GM21360 (cell line): Measurements from ENCODE around the gene COX6A2.

Experiments
- ATAC-seq: cut with Tn5 transposase; IDR thresholded peaks from one replicate; pipeline ENCODE4 v1.9.1; 2021; ENCODE audit warnings: mild to moderate bottlenecking, moderate library complexity; ENCODE audit not compliant: unreplicated experiment

COX6A2 gene

DNA sequence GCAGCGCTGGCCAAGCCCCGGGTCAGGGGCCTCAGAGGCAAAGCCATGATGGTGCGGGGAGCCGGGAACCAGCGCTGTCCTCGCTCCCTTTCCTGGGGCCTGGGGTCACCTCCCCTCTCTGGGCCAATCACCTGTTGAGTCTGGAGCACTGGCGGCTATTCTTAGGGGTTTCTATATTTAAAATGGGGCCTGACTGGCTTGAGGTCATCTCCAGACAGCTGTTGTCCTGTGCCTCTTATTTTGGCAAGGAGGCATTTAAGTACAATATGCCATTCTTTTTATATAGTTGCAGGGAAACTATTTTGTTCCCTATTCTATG is at the start of gene COX6A2:
Gene COX6A2, minus strand, starts transcription at position 82 of the 319 bp plus-strand sequence. Its CDS starts 35 bp downstream, at position 47.
- ATAC-seq, result no peak

DNA sequence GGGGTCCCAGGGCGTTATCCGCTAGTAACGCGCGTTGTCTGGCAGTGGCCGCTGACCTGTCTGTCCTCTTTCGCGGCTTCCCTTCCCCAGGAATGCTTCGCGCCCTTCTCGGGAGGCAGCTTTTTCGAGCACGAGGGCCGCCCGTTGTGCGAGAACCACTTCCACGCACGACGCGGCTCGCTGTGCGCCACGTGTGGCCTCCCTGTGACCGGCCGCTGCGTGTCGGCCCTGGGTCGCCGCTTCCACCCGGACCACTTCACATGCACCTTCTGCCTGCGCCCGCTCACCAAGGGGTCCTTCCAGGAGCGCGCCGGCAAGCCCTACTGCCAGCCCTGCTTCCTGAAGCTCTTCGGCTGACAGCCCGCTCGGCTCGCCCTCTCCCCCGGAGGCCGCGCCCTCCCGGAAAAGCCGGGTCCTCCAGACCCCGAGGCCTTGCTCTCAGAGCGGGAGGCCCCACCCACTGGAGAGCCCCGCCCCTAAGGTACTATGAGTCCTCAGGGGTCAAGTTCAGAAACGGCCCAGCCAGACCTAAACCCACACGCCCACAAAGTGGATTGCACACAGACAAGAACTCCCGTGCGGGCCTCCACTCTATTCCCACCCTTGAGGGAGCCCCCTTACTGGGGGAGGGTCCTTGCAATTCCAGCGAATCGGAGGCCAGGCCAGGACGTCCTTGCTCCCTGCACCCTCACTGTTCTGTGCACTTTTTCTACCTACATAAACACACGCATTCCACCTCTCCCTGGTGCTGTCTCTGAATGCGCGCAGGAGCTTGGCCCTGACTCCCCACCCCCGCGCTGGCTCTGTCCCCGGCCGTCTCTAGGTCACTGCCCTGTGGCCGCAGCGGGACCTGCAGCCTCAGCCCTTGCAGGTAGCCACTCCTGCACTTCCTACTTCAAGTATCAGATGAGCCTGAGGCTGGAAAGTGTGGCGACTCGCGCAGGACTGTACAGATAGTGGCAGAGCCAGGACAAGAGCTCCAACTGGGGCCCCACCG is 49.4 kb upstream of the COX6A2 start:
- ATAC-seq, result peak; percentile 27

- ATAC-seq, result peak; percentile 61
Observed at GRCh38 chr16:31476303-31477219, 48.4 kb upstream of the COX6A2 start.

DNA sequence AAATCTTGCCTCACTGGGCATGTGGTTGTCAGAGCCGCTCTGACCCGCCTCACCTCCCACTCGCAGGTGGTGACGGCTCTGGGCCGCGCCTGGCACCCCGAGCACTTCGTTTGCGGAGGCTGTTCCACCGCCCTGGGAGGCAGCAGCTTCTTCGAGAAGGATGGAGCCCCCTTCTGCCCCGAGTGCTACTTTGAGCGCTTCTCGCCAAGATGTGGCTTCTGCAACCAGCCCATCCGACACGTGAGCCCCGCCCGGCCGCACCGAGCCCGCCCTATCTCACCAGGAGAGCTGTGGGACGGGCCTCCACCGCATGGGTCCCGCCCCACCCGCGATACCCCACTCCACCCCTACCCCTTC is 47.8 kb upstream of the COX6A2 start:
- ATAC-seq, result no peak

DNA sequence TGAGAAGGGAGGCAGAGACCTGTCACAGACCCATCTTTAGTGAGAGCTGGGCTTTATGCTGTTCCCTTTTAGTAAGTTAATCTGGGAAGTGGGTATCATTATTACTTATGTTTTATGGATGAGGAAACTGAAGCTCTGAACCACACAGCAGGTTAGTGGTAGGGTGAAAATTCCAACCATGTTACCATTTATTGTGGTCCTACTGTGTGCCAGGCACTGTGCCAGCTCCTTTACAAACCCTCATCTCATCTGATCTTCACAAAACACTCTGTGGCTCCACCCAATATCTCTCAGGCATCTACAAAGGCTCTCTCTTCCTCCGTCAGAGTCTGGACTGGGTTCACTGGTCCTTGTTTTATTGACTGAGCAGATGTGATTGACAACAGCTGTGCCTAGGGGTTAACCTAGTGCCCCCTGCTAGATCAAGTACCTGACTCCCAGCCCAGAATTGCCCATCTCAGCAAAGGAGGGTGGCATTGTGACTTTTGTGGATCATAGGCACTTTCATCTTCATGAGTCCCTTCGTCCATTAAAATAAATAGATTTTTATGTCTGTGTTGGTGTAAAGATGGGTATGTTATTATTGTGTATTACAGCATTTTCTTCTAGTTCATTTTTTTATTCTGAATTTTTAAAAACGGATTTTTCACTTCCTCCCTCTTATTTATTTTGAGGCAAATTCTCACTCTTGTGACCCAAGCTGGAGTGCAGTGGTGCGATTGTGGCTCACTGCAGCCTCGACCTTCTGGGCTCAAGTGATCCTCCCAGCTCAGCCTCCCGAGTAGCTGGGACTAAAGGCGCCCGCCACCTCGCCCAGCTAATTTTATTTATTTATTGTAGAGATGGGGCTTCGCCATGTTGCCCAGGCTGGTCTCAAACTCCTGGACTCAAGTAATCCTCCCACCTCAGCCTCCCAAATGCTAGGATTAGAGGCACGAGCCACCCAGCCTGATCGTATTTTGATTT is 46.9 kb upstream of the COX6A2 start:
- no peak for ATAC-seq

DNA sequence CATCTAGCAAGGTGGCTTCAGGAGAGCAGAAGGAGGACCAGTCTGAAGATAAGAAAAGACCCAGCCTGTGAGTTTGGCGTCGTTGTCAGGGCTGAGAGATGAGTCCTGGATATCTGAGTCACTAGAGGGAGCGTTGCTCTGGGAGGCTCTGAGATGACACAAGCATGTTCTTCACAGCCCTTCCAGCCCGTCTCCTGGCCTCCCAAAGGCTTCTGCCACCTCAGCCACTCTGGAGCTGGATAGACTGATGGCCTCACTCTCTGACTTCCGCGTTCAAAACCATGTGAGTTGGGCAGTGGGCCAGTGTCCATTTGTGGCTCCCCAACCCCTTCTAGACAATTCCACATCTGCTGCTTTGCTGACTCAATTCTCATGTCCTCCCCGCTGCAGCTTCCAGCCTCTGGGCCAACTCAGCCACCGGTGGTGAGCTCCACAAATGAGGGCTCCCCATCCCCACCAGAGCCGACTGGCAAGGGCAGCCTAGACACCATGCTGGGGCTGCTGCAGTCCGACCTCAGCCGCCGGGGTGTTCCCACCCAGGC is 46.1 kb upstream of the COX6A2 start:
- no peak for ATAC-seq

DNA sequence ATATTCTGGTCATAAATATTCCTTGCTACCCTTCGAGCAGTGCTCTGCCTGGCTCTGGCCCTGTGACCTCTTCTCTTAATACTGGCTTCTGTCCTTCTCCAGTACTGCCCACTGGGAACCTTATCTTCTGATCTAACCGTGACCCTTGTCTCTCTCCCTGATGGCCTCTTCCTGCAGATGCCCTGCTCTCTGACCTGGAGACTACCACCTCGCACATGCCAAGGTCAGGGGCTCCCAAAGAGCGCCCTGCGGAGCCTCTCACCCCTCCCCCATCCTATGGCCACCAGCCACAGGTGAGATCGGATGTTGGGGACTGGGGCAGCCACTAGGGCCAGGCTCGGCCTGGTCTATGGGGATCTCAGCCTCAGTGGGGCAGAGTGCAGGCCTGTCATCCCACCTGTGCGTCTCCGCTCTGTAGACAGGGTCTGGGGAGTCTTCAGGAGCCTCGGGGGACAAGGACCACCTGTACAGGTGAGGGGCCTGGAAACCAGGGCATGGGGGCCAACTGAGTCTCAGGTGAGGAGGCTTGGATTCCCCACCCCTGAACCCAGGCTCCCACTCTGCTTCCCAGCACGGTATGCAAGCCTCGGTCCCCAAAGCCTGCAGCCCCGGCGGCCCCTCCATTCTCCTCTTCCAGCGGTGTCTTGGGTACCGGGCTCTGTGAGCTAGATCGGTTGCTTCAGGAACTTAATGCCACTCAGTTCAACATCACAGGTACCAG is 45.3 kb upstream of the COX6A2 start:
- no peak for ATAC-seq

- ATAC-seq, result no peak
Observed at GRCh38 chr16:31472709-31473203, 44.6 kb upstream of the COX6A2 start.

DNA sequence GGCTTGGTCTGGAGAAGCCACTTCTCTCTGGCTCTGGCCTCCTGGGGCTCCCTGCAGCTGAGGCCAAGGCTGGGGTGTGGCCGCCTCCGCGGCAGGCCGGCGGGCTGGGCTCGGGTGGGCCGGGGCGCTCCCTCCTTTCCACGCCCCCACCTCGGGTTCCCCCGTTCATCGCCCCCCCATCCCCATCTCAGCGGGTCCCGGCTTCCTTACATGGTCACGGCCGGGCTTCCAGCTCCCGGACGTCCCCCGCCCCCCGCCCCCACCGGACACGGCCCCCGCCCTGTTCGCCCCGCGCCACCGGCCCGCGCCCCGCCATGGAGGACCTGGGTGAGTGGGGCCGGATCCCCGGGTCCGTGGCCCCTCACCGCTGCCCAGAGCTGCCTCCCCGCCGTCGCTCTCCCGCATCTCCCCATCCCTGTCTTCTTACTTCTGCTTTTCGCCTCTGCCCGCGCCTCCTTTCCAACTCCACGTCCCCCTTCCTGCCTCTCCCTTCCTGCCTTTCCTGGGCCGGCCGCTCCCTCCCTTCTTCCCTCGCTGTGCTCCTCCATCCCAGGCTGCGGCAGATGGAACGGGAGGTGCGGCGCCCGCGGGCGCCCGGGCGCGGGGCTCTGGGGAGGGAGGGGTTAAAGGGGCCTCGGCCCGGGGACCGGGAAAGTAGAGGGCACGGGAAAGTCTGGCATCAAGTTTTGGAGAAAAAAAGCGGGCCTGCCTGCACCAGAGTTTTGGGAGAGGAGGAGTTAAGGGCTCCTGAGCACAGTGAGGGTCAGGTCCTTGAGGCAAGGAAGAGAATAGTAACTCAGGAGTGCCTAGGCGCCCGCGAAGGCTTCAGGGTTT is 43.9 kb upstream of the COX6A2 start, which contains the start of gene TGFB1I1:
Gene TGFB1I1, plus strand, starts transcription at position 278 of the 834 bp plus-strand sequence. Its CDS starts 37 bp downstream, at position 315.
- no peak for ATAC-seq

GRCh38 chr16:31471241-31471874 is 43.2 kb upstream of the COX6A2 start:
- ATAC-seq, result no peak

DNA sequence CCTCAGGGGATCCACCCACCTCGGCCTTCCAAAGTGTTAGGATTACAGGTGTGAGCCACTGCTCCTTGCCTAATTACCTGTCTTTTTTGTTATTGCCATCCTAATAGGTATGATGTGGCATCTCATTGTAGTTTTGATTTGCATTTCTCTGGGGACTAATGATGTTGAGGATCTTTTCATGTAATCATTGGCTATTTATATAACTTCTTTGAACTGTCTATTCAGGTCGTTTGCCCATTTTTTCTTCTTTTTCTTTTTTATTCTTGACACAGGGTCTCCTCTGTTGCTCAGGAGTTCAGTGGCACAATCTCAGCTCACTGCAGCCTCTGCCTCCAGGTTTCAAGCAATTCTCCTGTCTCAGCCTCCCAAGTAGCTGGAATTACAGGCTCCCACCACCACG is 42.5 kb upstream of the COX6A2 start:
- no peak for ATAC-seq

GRCh38 chr16:31467858-31468257 is 39.7 kb upstream of the COX6A2 start:
- ATAC-seq, result no peak

- ATAC-seq, result no peak
Observed at GRCh38 chr16:31467151-31467773, 39.1 kb upstream of the COX6A2 start.

DNA sequence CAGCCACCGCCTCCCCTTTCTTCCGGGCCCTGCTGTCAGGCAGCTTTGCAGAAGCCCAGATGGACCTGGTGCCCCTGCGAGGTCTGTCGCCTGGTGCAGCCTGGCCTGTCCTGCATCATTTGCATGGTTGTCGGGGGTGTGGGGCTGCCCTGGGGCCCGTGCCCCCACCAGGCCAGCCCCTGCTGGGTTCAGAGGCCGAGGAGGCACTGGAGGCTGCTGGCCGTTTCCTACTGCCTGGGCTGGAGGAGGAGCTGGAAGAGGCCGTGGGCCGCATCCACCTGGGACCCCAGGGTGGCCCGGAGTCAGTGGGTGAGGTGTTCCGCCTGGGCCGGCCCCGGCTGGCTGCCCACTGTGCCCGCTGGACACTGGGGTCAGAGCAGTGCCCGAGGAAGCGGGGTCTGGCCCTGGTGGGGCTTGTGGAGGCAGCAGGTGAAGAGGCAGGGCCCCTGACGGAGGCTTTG is 38.3 kb upstream of the COX6A2 start:
- no peak for ATAC-seq

GRCh38 chr16:31465788-31466370 is 37.7 kb upstream of the COX6A2 start:
- ATAC-seq, result no peak

- ATAC-seq, result no peak
Observed at GRCh38 chr16:31464781-31465260, 36.7 kb upstream of the COX6A2 start.

GRCh38 chr16:31464348-31464769 is 36.2 kb upstream of the COX6A2 start:
- ATAC-seq, result no peak
